Uterus (tissue), 2 donors: ENCODE data around the gene TBC1D25.

Experiments
- POLR2A ChIP-seq, 2 donors: fragments of 450-650 bp; IDR thresholded peaks; one replicate each; pipeline ENCODE4 v1.6.1; 2016; ENCODE audit warnings: antibody characterized with exemption in 2 of 2, mild to moderate bottlenecking in 1 of 2, moderate library complexity in 1 of 2
- TF ChIP-seq, protein P1 (sequence below), 4 experiments: fragments of 200-600 bp in 2 of 4; fragments of 450-650 bp in 2 of 4; sonication (generic) in 2 of 4; IDR thresholded peaks; one replicate each; pipeline ENCODE4 v1.5.1; 2016 to 2019; ENCODE audit warnings: antibody characterized with exemption in 4 of 4, mild to moderate bottlenecking in 2 of 4, moderate library complexity in 1 of 4

DNA sequence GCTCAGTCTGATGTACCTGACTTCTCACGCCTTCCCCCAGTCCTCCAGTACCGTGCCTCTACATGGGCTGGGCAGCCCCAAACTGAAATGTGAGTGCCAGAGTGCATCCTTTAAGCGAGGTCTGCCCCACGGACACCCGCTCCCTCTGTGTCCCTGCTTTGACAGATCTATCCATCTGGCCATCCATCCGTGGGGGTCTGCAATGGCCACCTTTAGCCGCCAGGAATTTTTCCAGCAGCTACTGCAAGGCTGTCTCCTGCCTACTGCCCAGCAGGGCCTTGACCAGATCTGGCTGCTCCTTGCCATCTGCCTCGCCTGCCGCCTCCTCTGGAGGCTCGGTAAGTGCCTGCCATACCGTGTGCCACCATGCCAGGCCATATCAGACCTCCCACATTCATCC is 29.9 kb upstream of the TBC1D25 start:
- no peak for TF ChIP-seq POLR2A (IDR thresholded peaks at IDR 0.05)
- TF ChIP-seq, protein P1, sequence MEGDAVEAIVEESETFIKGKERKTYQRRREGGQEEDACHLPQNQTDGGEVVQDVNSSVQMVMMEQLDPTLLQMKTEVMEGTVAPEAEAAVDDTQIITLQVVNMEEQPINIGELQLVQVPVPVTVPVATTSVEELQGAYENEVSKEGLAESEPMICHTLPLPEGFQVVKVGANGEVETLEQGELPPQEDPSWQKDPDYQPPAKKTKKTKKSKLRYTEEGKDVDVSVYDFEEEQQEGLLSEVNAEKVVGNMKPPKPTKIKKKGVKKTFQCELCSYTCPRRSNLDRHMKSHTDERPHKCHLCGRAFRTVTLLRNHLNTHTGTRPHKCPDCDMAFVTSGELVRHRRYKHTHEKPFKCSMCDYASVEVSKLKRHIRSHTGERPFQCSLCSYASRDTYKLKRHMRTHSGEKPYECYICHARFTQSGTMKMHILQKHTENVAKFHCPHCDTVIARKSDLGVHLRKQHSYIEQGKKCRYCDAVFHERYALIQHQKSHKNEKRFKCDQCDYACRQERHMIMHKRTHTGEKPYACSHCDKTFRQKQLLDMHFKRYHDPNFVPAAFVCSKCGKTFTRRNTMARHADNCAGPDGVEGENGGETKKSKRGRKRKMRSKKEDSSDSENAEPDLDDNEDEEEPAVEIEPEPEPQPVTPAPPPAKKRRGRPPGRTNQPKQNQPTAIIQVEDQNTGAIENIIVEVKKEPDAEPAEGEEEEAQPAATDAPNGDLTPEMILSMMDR (IDR thresholded peaks at IDR 0.05) = no peak
